GM12892 (cell line): Measurements from ENCODE around the gene HECW1.

Source experiments
- POLR2A ChIP-seq: IDR thresholded peaks from 2 replicates; pipeline ENCODE4 v1.6.1; 2011; ENCODE audit warnings: low read depth, low read length, control low read depth
- POLR2AphosphoS5 ChIP-seq: IDR thresholded peaks from 2 replicates; pipeline ENCODE4 v1.6.1; 2011; ENCODE audit warnings: low read depth, low read length, control low read depth
- TAF1 ChIP-seq: IDR thresholded peaks from 2 replicates; pipeline ENCODE4 v1.6.1; 2011; ENCODE audit warnings: low read depth, mild to moderate bottlenecking, control low read depth, low read length, borderline replicate concordance

GRCh38 chr7:43198599-43199090 lies 86.2 kb downstream of the HECW1 start:
- TF ChIP-seq POLR2AphosphoS5 (no peak), POLR2A (no peak), TAF1 (no peak)
